ENCODE data around the gene EN2. TPM values are rescaled to one million over a fixed set of nuclear protein-coding genes. Genes with fewer than 3 reads are reported as not detected.

EN2 gene
- total and polyA plus RNA-seq, 10 donors, result 0.03 to 0.04 TPM; not detected in 8

- DNase-seq, result no peak
- H3K27me3 ChIP-seq (replicated peaks in 1 of 7), result peaks cover 0 to 93% (median 21%) of the 10 kb centered on the region in 7 donors
These were observed 38.5 kb downstream of the EN2 start for GRCh38 chr7:155496267-155497005.

GRCh38 chr7:155497149-155497901 lies 39.4 kb downstream of the EN2 start:
- DNase-seq, result no peak
- Histone ChIP-seq H3K27me3 (replicated peaks in 1 of 7) (peaks cover 0 to 93% (median 23%) of the 10 kb centered on the region in 7 donors), H3K9me3 (no peaks in the 10 kb centered on the region), H3K27ac (no peak overlapping the region), H3K4me1 (no peaks in the 10 kb centered on the region), H3K4me3 (no peak overlapping the region), H3K36me3 (no peaks in the 10 kb centered on the region)
- TF ChIP-seq POLR2AphosphoS5 (IDR thresholded peaks at IDR 0.05), result no peak
- no peak for TF ChIP-seq POLR2A (IDR thresholded peaks at IDR 0.05)
- no peak for TF ChIP-seq CTCF (IDR thresholded peaks at IDR 0.05 in 8 of 11, conservative IDR thresholded peaks at IDR 0.05 in 3 of 11)
- WGBS, 5 donors, result 73 to 75% (median 74%) methylated on average over 20 to 26 of the region's 26 CpGs
- intact Hi-C loops (cut with DNase I; ENCODE audit: low total_unique reads), result no loop called here

More at GRCh38 chr7:155496267-155497005, 38.5 kb downstream of the EN2 start:
- no peak overlapping the region for H3K4me3 ChIP-seq
- intact Hi-C loops (cut with DNase I; ENCODE audit: low total_unique reads), result no loop called here
- H3K27ac ChIP-seq, result no peak overlapping the region
- H3K4me1 ChIP-seq, result peaks cover 0 to 6% (median 3%) of the 10 kb centered on the region in 6 donors
- TF ChIP-seq CTCF (IDR thresholded peaks at IDR 0.05 in 8 of 11, conservative IDR thresholded peaks at IDR 0.05 in 3 of 11) (no peak), POLR2AphosphoS5 (IDR thresholded peaks at IDR 0.05) (no peak), POLR2A (IDR thresholded peaks at IDR 0.05) (no peak)
- H3K9me3 ChIP-seq, result no peaks in the 10 kb centered on the region
- no peaks in the 10 kb centered on the region for H3K36me3 ChIP-seq
- WGBS, 5 donors, result 82 to 92% (median 84%) methylated on average over 17 to 23 of the region's 23 CpGs

GRCh38 chr7:155505422-155505793 lies 47.5 kb downstream of the EN2 start:
- TF ChIP-seq CTCF (IDR thresholded peaks at IDR 0.05 in 8 of 11, conservative IDR thresholded peaks at IDR 0.05 in 3 of 11), result no peak
- no peak for TF ChIP-seq POLR2AphosphoS5 (IDR thresholded peaks at IDR 0.05)
- no peak for TF ChIP-seq POLR2A (IDR thresholded peaks at IDR 0.05)
- Histone ChIP-seq H3K4me1 (peaks cover 7 to 20% (median 13%) of the 10 kb centered on the region in 6 donors), H3K9me3 (peaks cover 0 to 7% (median 0%) of the 10 kb centered on the region in 8 donors), H3K27ac (no peak overlapping the region), H3K27me3 (replicated peaks in 1 of 7) (peaks cover 7 to 100% (median 75%) of the 10 kb centered on the region in 7 donors), H3K36me3 (no peaks in the 10 kb centered on the region), H3K4me3 (no peak overlapping the region)
- WGBS, 5 donors, result 16 to 27% (median 26%) methylated on average over 3 of the region's 3 CpGs
- intact Hi-C loops (cut with DNase I; ENCODE audit: low total_unique reads), result no loop called here
- no peak for DNase-seq

GRCh38 chr7:155506854-155507337 lies 49.0 kb downstream of the EN2 start:
- intact Hi-C loops (cut with DNase I; ENCODE audit: low total_unique reads), result no loop called here
- peak; percentile 34 for DNase-seq
- peaks cover 7 to 100% (median 77%) of the 10 kb centered on the region in 7 donors for H3K27me3 ChIP-seq (replicated peaks in 1 of 7)
- no peak overlapping the region for H3K4me3 ChIP-seq
- H3K36me3 ChIP-seq, result no peaks in the 10 kb centered on the region
- H3K27ac ChIP-seq, result no peak overlapping the region
- TF ChIP-seq CTCF (IDR thresholded peaks at IDR 0.05 in 8 of 11, conservative IDR thresholded peaks at IDR 0.05 in 3 of 11) (no peak), POLR2AphosphoS5 (IDR thresholded peaks at IDR 0.05) (no peak), POLR2A (IDR thresholded peaks at IDR 0.05) (no peak)
- H3K4me1 ChIP-seq, result peaks cover 7 to 21% (median 14%) of the 10 kb centered on the region in 6 donors
- WGBS, 5 donors, result 11 to 13% (median 12%) methylated on average over 14 of the region's 14 CpGs
- H3K9me3 ChIP-seq, result peaks cover 0 to 7% (median 0%) of the 10 kb centered on the region in 8 donors

All from spleen (tissue), 11 donors.